Measurements from ENCODE around the gene NDUFV2. TPM values are rescaled to one million over a fixed set of nuclear protein-coding genes. Genes with fewer than 3 reads are reported as not detected.

The NDUFV2 gene
- total and polyA plus RNA-seq, 2 of the 8 experiments (the other 6 are each of a cell fraction or from before 2014, with no cell fraction given), result 90.8 to 191 TPM

- Histone ChIP-seq H3K79me2 (ENCODE audit: control insufficient read depth in 1 of 2, insufficient read depth in 2 of 2, low read length in 2 of 2) (peaks cover 0 to 56% of the 10 kb centered on the region in 2 experiments; a peak in 3 of 4 replicates), H4K5ac (ENCODE audit: insufficient read length, low read depth, low read length) (no peak overlapping the region), H2AFZ (ENCODE audit: low read length) (no peak overlapping the region), H3K4me3 (ENCODE audit: extremely low read depth in 1 of 4, insufficient read depth in 2 of 4, low read depth in 3 of 4, low read length in 4 of 4) (no peak overlapping the region), H2BK15ac (ENCODE audit: low read length) (no peak overlapping the region), H3K4me2 (ENCODE audit: insufficient read depth in 1 of 2, low read depth in 2 of 2, low read length in 2 of 2) (no peak overlapping the region), H3K14ac (ENCODE audit: insufficient read length) (no peak overlapping the region), H4K8ac (ENCODE audit: extremely low read depth, insufficient read depth, low read length) (no peak overlapping the region), H3K9ac (replicated peaks in 1 of 4; ENCODE audit: extremely low read depth in 1 of 4, low read depth in 3 of 4, low read length in 3 of 4) (no peak overlapping the region), H2BK20ac (ENCODE audit: low read length) (no peak overlapping the region), H3K4me1 (replicated peaks in 1 of 4; ENCODE audit: control insufficient read depth in 3 of 4, insufficient read depth in 4 of 4, low read length in 3 of 4) (no peaks in the 10 kb centered on the region), H3K27me3 (replicated peaks in 1 of 4; ENCODE audit: control insufficient read depth in 3 of 4, extremely low read depth in 1 of 4, insufficient read depth in 3 of 4, low read length in 3 of 4) (no peaks in the 10 kb centered on the region), H3K18ac (ENCODE audit: extremely low read depth, low read length) (no peak overlapping the region), H4K91ac (replicated peaks; ENCODE audit: insufficient read length, low read length) (no peak overlapping the region), H3K27ac (ENCODE audit: low read depth, low read length) (no peak overlapping the region), H3K23ac (ENCODE audit: insufficient read length) (no peak overlapping the region), H3K36me3 (ENCODE audit: control insufficient read depth in 2 of 4, insufficient read depth in 4 of 4, low read length in 3 of 4) (no peaks in the 10 kb centered on the region), H2BK12ac (ENCODE audit: low read depth, low read length) (no peak overlapping the region), H3K79me1 (ENCODE audit: low read depth, low read length) (no peaks in the 10 kb centered on the region), H3K23me2 (ENCODE audit: low read depth, low read length) (no peaks in the 10 kb centered on the region), H3K9me3 (ENCODE audit: insufficient read depth in 2 of 2, low read depth in 1 of 2, low read length in 1 of 2) (no peaks in the 10 kb centered on the region), H2BK120ac (replicated peaks; ENCODE audit: low read depth, low read length) (no peak overlapping the region), H3K4ac (replicated peaks; ENCODE audit: insufficient read length, low read depth, low read length) (no peak overlapping the region), H4K20me1 (replicated peaks in 1 of 2; ENCODE audit: control insufficient read depth in 1 of 2, insufficient read depth in 2 of 2, low read length in 2 of 2) (peaks cover 0 to 2% of the 10 kb centered on the region in 2 experiments), H2AK5ac (ENCODE audit: low read depth, low read length) (no peak overlapping the region), H2BK5ac (ENCODE audit: low read depth, low read length) (no peak overlapping the region), H3K56ac (replicated peaks; ENCODE audit: insufficient read length, low read depth, low read length) (no peak overlapping the region)
- FAIRE-seq (no peak), DNase-seq (ENCODE audit: low read depth in 1 of 2, low spot score in 2 of 2) (no peak)
- ChIA-PET CTCF (ENCODE audit: partially characterized antibody) (no interaction called here), POLR2A (ENCODE audit: partially characterized antibody) (no interaction called here)
- WGBS, 2 experiments (ENCODE audit: extremely low coverage in 1 of 2, insufficient coverage in 1 of 2, insufficient read length in 1 of 2, insufficient replicate concordance in 2 of 2, low coverage in 1 of 2, low lambda C conversion rate in 2 of 2, missing lambda C conversion rate in 1 of 2), result 92% methylated on average over 4 of the region's 4 CpGs; no CpG with 5 or more reads in 1 of the 2 experiments
- TF ChIP-seq CTBP2 (IDR thresholded peaks at IDR 0.05; ENCODE audit: borderline replicate concordance, insufficient read depth, insufficient read length, low read length) (no peak), GABPA (IDR thresholded peaks at IDR 0.05; ENCODE audit: borderline replicate concordance, insufficient read depth, low read length) (no peak), RXRA (IDR thresholded peaks at IDR 0.05; ENCODE audit: insufficient read depth, low read depth, low read length) (no peak), ATF2 (IDR thresholded peaks at IDR 0.05; ENCODE audit: low read length) (no peak), SP2 (IDR thresholded peaks at IDR 0.05; ENCODE audit: low read length) (no peak), NRF1 (IDR thresholded peaks at IDR 0.05; ENCODE audit: low read depth, low read length) (no peak), MAFK (IDR thresholded peaks at IDR 0.05; ENCODE audit: low read depth, low read length) (no peak), HDAC2 (IDR thresholded peaks at IDR 0.05; ENCODE audit: borderline replicate concordance in 1 of 2, low read depth in 2 of 2, low read length in 2 of 2) (no peak), EZH2 (IDR thresholded peaks at IDR 0.05; ENCODE audit: low read depth, low read length, severe bottlenecking) (no peak), RNF2 (IDR thresholded peaks at IDR 0.05; ENCODE audit: borderline replicate concordance, low read depth, low read length, missing control alignments, poor library complexity, severe bottlenecking) (no peak), PHF8 (conservative IDR thresholded peaks at IDR 0.05; ENCODE audit: low read depth, low read length) (no peak)
These were observed 71.8 kb downstream of the NDUFV2 start for GRCh38 chr18:9174302-9174701.
